Common myeloid progenitor, CD34-positive (primary cell): ENCODE results near the gene ADIRF.
"Not testable (repeated sequence)": the region's sequence is repeated elsewhere in the genome, so short reads cannot be mapped to it uniquely, and the experiment has no call there.

ENCODE experiments used
- CTCF ChIA-PET: fragments of 350-600 bp; sonication (Branson Sonifier 250); formaldehyde crosslinking; loops from one replicate; lab custom pipeline; 2021; ENCODE audit warnings: antibody characterized with exemption; lab: Charles Lee
- POLR2A ChIA-PET: fragments of 350-600 bp; sonication (Branson Sonifier 250); formaldehyde crosslinking; loops from one replicate; lab custom pipeline; 2021; ENCODE audit warnings: antibody characterized with exemption; lab: Charles Lee
- DNase-seq, 3 donors: peaks; one replicate each; pipeline versions ENCODE4 v3.0.0 to v3.0.0-alpha.2; 2013
- H3K27ac ChIP-seq, 2 experiments: 1 replicate in 1 of 2; 2 replicates in 1 of 2; pipeline ENCODE4 v1.7.0; 2013; ENCODE audit warnings: inconsistent platforms in 2 of 2, low read length in 2 of 2, mild to moderate bottlenecking in 2 of 2, low read depth in 1 of 2, moderate library complexity in 1 of 2; ENCODE audit not compliant: severe bottlenecking in 2 of 2, insufficient read depth in 1 of 2, poor library complexity in 1 of 2
- H3K27me3 ChIP-seq, 5 experiments: replicated peaks in 2 of 5; 1 replicate in 3 of 5; 2 replicates in 2 of 5; pipeline versions ENCODE4 v1.6.1 to v1.7.0; 2013; ENCODE audit warnings: low read length in 4 of 5, mild to moderate bottlenecking in 2 of 5, moderate library complexity in 2 of 5, inconsistent platforms in 1 of 5; ENCODE audit not compliant: insufficient read depth in 5 of 5, control insufficient read depth in 4 of 5
- H3K36me3 ChIP-seq, 4 experiments: 1 replicate in 2 of 4; 2 replicates in 2 of 4; pipeline versions ENCODE4 v1.6.1 to v1.7.0; 2013; ENCODE audit warnings: low read length in 3 of 4, control low read depth in 1 of 4, mild to moderate bottlenecking in 1 of 4; ENCODE audit not compliant: control insufficient read depth in 4 of 4, insufficient read depth in 4 of 4
- H3K4me1 ChIP-seq, 4 experiments: 1 replicate in 3 of 4; 2 replicates in 1 of 4; pipeline versions ENCODE4 v1.6.1 to v1.7.1; 2013; ENCODE audit warnings: low read length in 3 of 4, mild to moderate bottlenecking in 3 of 4, control low read depth in 1 of 4, inconsistent platforms in 1 of 4, moderate library complexity in 1 of 4; ENCODE audit not compliant: control insufficient read depth in 4 of 4, insufficient read depth in 4 of 4; ENCODE audit errors: control extremely low read depth in 1 of 4
- H3K4me3 ChIP-seq, 7 experiments: 1 replicate in 4 of 7; 2 replicates in 3 of 7; pipeline versions ENCODE4 v1.5.1 to v1.7.0; 2013; ENCODE audit warnings: mild to moderate bottlenecking in 7 of 7, low read length in 6 of 7, moderate library complexity in 6 of 7, inconsistent platforms in 2 of 7, low read depth in 2 of 7, control low read depth in 1 of 7; ENCODE audit not compliant: insufficient read depth in 4 of 7, control insufficient read depth in 1 of 7; ENCODE audit errors: extremely low read depth in 1 of 7
- H3K9me3 ChIP-seq, 5 experiments: 1 replicate in 4 of 5; 2 replicates in 1 of 5; pipeline versions ENCODE4 v1.6.1 to v1.7.1; 2013; ENCODE audit warnings: low read length in 4 of 5, mild to moderate bottlenecking in 2 of 5, inconsistent platforms in 1 of 5, low read depth in 1 of 5, moderate library complexity in 1 of 5; ENCODE audit not compliant: control insufficient read depth in 4 of 5, insufficient read depth in 2 of 5; ENCODE audit errors: control extremely low read depth in 1 of 5
- WGBS: methylation state at CpG from one replicate; pipeline ENCODE4 v1.1.5; 2013; ENCODE audit not compliant: insufficient coverage; 5-methylcytosine and 5-hydroxymethylcytosine counted together

ADIRF gene

DNA sequence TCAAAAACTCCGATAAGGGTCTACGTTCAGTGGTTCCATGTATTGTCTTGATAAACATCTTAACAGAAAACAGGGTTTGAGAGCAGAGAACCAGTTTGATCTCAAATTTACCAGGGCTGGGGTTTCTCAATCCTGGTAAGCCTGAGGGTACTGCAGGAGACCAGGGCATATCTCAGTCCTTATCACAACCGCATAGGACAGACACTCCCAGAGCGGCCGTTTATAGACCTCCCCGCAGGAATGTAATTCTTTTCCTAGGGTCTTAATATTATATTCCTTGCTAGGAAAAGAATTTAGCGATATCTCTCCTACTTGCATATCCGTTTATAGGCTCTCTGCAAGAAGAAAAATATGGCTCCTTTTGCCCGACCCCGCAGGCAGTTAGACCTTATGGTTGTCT, 15.6 kb upstream of the ADIRF start:
- H3K27me3 ChIP-seq, CTCF ChIA-PET, H3K4me3 ChIP-seq, H3K27ac ChIP-seq, POLR2A ChIA-PET, H3K36me3 ChIP-seq: not testable (repeated sequence)
- peaks cover 0 to 12% (median 6%) of the 10 kb centered on the region in 4 experiments for H3K4me1 ChIP-seq
- DNase-seq: peak in 1 of 3 donors; percentile 22
- H3K9me3 ChIP-seq: peaks cover 0 to 14% (median 4%) of the 10 kb centered on the region in 5 experiments
- WGBS: 98% methylated on average over 9 of the region's 10 CpGs

DNA sequence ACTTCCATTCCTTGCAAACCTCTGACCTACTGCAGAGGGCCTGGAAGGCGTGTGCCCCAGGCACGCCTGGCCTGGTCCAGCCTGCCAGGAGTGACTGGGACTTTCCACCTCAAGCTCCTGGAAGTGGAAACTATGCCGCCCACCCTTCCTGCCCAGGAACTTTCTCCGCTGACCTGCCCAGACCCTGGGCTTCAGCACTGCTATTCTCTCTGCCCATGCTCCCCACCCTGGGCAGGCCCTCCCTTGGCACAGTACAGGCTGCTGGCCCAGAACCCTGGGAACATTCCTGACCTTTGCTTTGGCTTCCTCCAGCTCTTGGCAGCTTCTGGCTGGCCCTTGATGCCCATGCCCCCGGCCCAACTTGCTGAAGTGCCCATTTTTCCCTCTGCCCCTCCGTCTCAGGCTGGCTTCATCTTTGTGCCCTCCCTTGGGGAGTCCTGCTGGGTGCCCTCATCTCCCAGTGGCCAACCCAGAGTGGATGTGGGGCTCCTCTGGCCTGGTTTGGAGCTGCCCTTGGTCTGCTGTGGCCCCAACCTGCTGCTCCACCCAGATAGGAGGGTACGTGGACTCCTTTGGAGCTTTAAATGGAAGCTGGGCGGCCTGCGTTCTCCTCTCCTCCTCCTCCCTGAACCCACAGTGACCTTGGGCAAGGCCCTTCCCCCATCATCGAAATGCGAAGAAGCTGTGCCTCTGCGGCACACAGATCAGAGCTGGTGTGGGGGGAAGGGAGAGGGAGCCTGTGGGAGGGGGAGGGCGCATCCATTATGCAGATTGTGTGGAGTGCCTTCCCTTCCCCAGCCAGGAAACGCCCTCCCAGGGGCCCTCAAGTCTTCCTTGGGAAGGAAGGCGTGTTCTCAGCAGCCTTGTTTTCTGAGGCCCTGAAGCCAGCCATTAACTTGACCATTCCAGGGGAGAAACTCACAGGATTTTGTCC, 14.3 kb upstream of the ADIRF start:
- POLR2A ChIA-PET: no interaction called here
- no peak for DNase-seq
- no peak overlapping the region for H3K27ac ChIP-seq

GRCh38 chr10:86954681-86955500, 13.4 kb upstream of the ADIRF start:
- no peaks in the 10 kb centered on the region for H3K36me3 ChIP-seq
- H3K4me3 ChIP-seq: no peak overlapping the region
- peaks cover 0 to under 1% (median 0%) of the 10 kb centered on the region in 5 experiments for H3K27me3 ChIP-seq
- ChIA-PET POLR2A (no interaction called here), CTCF (interaction anchor here (1.2 to 2.2 kb wide), 4 partner anchors 12 to 15 kb away, joined by 4 to 7 read pairs (median 6); no protein-coding TSS in a partner anchor)
- peaks cover 0 to 14% (median 4%) of the 10 kb centered on the region in 5 experiments for H3K9me3 ChIP-seq
- no peak for DNase-seq
- H3K27ac ChIP-seq: no peak overlapping the region
- 92% methylated on average over 12 of the region's 13 CpGs for WGBS
- peaks cover 0 to 25% (median 12%) of the 10 kb centered on the region in 4 experiments for H3K4me1 ChIP-seq

More for the DNA sequence above, 14.3 kb upstream of the ADIRF start:
- Histone ChIP-seq H3K4me3 (no peak overlapping the region), H3K36me3 (no peaks in the 10 kb centered on the region), H3K4me1 (peaks cover 0 to 19% (median 10%) of the 10 kb centered on the region in 4 experiments), H3K9me3 (peaks cover 0 to 14% (median 4%) of the 10 kb centered on the region in 5 experiments), H3K27me3 (no peaks in the 10 kb centered on the region)
- 95% methylated on average over 10 of the region's 15 CpGs for WGBS
- CTCF ChIA-PET: interaction anchor here (1.3 to 2.2 kb wide), 3 partner anchors 11 to 13 kb away, joined by 4 to 7 read pairs (median 6); no protein-coding TSS in a partner anchor

- H3K27ac ChIP-seq: no peak overlapping the region
- POLR2A ChIA-PET: no interaction called here
These were observed 12.6 kb upstream of the ADIRF start for GRCh38 chr10:86955501-86956194.

GRCh38 chr10:86956195-86956847, 12.0 kb upstream of the ADIRF start:
- Histone ChIP-seq H3K36me3 (no peaks in the 10 kb centered on the region), H3K27me3 (peaks cover 0 to 2% (median 0%) of the 10 kb centered on the region in 5 experiments), H3K4me3 (no peak overlapping the region), H3K4me1 (peaks cover 0 to 25% (median 12%) of the 10 kb centered on the region in 4 experiments), H3K9me3 (peaks cover 0 to 12% (median 4%) of the 10 kb centered on the region in 5 experiments), H3K27ac (no peak overlapping the region)
- whole genome bisulfite sequencing: 88% methylated on average over 6 of the region's 7 CpGs
- DNase-seq: no peak
- ChIA-PET CTCF (interaction anchor here (1.5 to 3.2 kb wide), 2 partner anchors 14 to 17 kb away, joined by 7 to 13 read pairs; no protein-coding TSS in a partner anchor), POLR2A (no interaction called here)

More at GRCh38 chr10:86955501-86956194, 12.6 kb upstream of the ADIRF start:
- Histone ChIP-seq H3K4me3 (no peak overlapping the region), H3K36me3 (no peaks in the 10 kb centered on the region), H3K4me1 (peaks cover 0 to 25% (median 12%) of the 10 kb centered on the region in 4 experiments), H3K27me3 (peaks cover 0 to 2% (median 0%) of the 10 kb centered on the region in 5 experiments), H3K9me3 (peaks cover 0 to 14% (median 4%) of the 10 kb centered on the region in 5 experiments)
- CTCF ChIA-PET: interaction anchor here (1.2 to 2.2 kb wide), 2 partner anchors 11 to 14 kb away, joined by 5 to 7 read pairs; no protein-coding TSS in a partner anchor
- 20% methylated on average over 7 of the region's 16 CpGs for WGBS
- DNase-seq: no peak
